NCI-H1048 (cell line): ENCODE results near the gene SLC16A3.

ENCODE experiments used
- DNase-seq: peaks from one replicate; lab custom pipeline; 2025; lab: John Stamatoyannopoulos, UW

Gene SLC16A3

GRCh38 chr17:82287013-82287867, 58.4 kb downstream of the SLC16A3 start:
- DNase-seq = no peak

GRCh38 chr17:82287868-82288801, 59.3 kb downstream of the SLC16A3 start:
- DNase-seq = no peak
